Progenitor cell of endocrine pancreas (in vitro differentiated cells): ENCODE results near the gene IGF1R. TPM values are rescaled to one million over a fixed set of nuclear protein-coding genes. Genes with fewer than 3 reads are reported as not detected.

ENCODE experiments used
- DNase-seq: peaks from one replicate; pipeline ENCODE4 v3.0.0; 2021; ENCODE audit warnings: low spot score; ENCODE audit not compliant: unreplicated experiment
- H3K27ac Mint-ChIP-seq: 2 replicates; pipeline ENCODE4 v1.8.0; 2021; ENCODE audit warnings: mild to moderate bottlenecking, moderate library complexity, mixed read lengths
- H3K27me3 Mint-ChIP-seq: 2 replicates; pipeline ENCODE4 v1.8.0; 2021; ENCODE audit warnings: mixed read lengths
- H3K36me3 Mint-ChIP-seq: 2 replicates; pipeline ENCODE4 v1.8.0; 2022; ENCODE audit warnings: mixed read lengths; ENCODE audit not compliant: insufficient read depth
- H3K4me1 Mint-ChIP-seq: 2 replicates; pipeline ENCODE4 v1.8.0; 2021; ENCODE audit warnings: low read depth, mixed read lengths
- H3K4me3 Mint-ChIP-seq: 2 replicates; pipeline ENCODE4 v1.8.0; 2021; ENCODE audit warnings: low read depth, mild to moderate bottlenecking, moderate library complexity, mixed read lengths
- H3K9me3 Mint-ChIP-seq: 2 replicates; pipeline ENCODE4 v1.8.0; 2021; ENCODE audit warnings: low read depth, mixed read lengths
- CTCF ChIP-seq: fragments of 200-600 bp; sonication (generic); IDR thresholded peaks from one replicate; pipeline ENCODE4 v1.5.0; 2021; ENCODE audit warnings: antibody characterized with exemption, mild to moderate bottlenecking; ENCODE audit not compliant: unreplicated experiment
- total RNA-seq: library from RNA; stranded (reverse); gene quantifications from 2 replicates; pipeline ENCODE4 v1.2.1, GENCODE V29; 2021

IGF1R gene
- total RNA-seq, 1 donor from 2014 or later, result 106 TPM

- Mint-ChIP-seq H3K27ac (peak overlapping the region; percentile 60), H3K9me3 (no peaks in the 10 kb centered on the region), H3K36me3 (no peaks in the 10 kb centered on the region), H3K4me1 (peaks cover 31% of the 10 kb centered on the region), H3K4me3 (no peak overlapping the region), H3K27me3 (no peaks in the 10 kb centered on the region)
- no peak for TF ChIP-seq CTCF
- DNase-seq, result no peak
These were observed 6.5 kb downstream of the IGF1R start for GRCh38 chr15:98654790-98655360.

- Mint-ChIP-seq H3K27ac (peak overlapping the region; percentile 49), H3K4me1 (peaks cover 31% of the 10 kb centered on the region), H3K9me3 (no peaks in the 10 kb centered on the region), H3K4me3 (no peak overlapping the region), H3K36me3 (peaks cover under 1% of the 10 kb centered on the region), H3K27me3 (no peaks in the 10 kb centered on the region)
- no peak for DNase-seq
- TF ChIP-seq CTCF, result no peak
These were observed 7.4 kb downstream of the IGF1R start for GRCh38 chr15:98655732-98656131.

GRCh38 chr15:98657721-98658120, 9.4 kb downstream of the IGF1R start:
- Mint-ChIP-seq H3K27ac (no peak overlapping the region), H3K4me3 (no peak overlapping the region), H3K36me3 (peaks cover 2% of the 10 kb centered on the region), H3K9me3 (no peaks in the 10 kb centered on the region), H3K4me1 (peaks cover 21% of the 10 kb centered on the region), H3K27me3 (no peaks in the 10 kb centered on the region)
- no peak for DNase-seq
- no peak for TF ChIP-seq CTCF

GRCh38 chr15:98658831-98659699, 10.7 kb downstream of the IGF1R start:
- no peak for DNase-seq
- H3K9me3 Mint-ChIP-seq, result no peaks in the 10 kb centered on the region
- peak; percentile 91 for TF ChIP-seq CTCF
- no peak overlapping the region for H3K4me3 Mint-ChIP-seq
- peaks cover 22% of the 10 kb centered on the region for H3K4me1 Mint-ChIP-seq
- H3K36me3 Mint-ChIP-seq, result peaks cover 2% of the 10 kb centered on the region
- no peak overlapping the region for H3K27ac Mint-ChIP-seq
- no peaks in the 10 kb centered on the region for H3K27me3 Mint-ChIP-seq

- H3K4me1 Mint-ChIP-seq, result peaks cover 13% of the 10 kb centered on the region
- H3K36me3 Mint-ChIP-seq, result peaks cover 2% of the 10 kb centered on the region
- no peak for DNase-seq
- H3K27me3 Mint-ChIP-seq, result no peaks in the 10 kb centered on the region
- H3K4me3 Mint-ChIP-seq, result no peak overlapping the region
- TF ChIP-seq CTCF, result no peak
- no peaks in the 10 kb centered on the region for H3K9me3 Mint-ChIP-seq
- H3K27ac Mint-ChIP-seq, result no peak overlapping the region
These were observed 11.7 kb downstream of the IGF1R start for GRCh38 chr15:98660055-98660454.
